Stimulated activated CD8-positive, alpha-beta memory T cell treated with anti-CD3 and anti-CD28 coated beads, Interleukin-12 subunit alpha, Interleukin-12 subunit beta, amount 100 ng/mL, for 24 hours (primary cell): Measurements from ENCODE around the gene RXRA.
A peak's percentile ranks its signal among the peaks of the same experiment; 100 is the strongest.

Experiments used
- DNase-seq: peaks from one replicate; pipeline ENCODE4 v3.0.0-alpha.2; 2020; ENCODE audit errors: extremely low read depth

Gene RXRA

GRCh38 chr9:134399435-134400056 lies 73.3 kb downstream of the RXRA start:
- DNase-seq, result no peak

- DNase-seq, result no peak
These were observed 74.0 kb downstream of the RXRA start for GRCh38 chr9:134400283-134400682.

DNA sequence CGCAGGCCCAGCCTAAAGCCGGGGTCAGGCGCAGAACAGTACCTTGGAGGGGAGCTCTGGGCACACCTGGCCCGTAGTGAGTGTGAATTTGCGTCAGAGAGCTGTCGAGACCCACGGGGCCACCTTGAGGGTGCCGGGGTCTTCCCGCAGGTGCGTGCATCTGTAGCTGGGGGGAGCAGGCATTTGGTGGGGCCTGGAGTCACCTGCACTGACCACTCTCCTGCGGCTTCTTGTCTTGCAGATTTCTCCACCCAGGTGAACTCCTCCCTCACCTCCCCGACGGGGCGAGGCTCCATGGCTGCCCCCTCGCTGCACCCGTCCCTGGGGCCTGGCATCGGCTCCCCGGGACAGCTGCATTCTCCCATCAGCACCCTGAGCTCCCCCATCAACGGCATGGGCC lies 75.1 kb downstream of the RXRA start:
- no peak for DNase-seq

- DNase-seq, result no peak
These were observed 75.9 kb downstream of the RXRA start for GRCh38 chr9:134402182-134402581.

GRCh38 chr9:134403292-134403681 lies 77.0 kb downstream of the RXRA start:
- no peak for DNase-seq

- DNase-seq, result no peak
These were observed 77.5 kb downstream of the RXRA start for GRCh38 chr9:134403682-134404301.

GRCh38 chr9:134404376-134405358 lies 78.4 kb downstream of the RXRA start:
- DNase-seq, result no peak

GRCh38 chr9:134405527-134405926 lies 79.3 kb downstream of the RXRA start:
- no peak for DNase-seq

- DNase-seq, result no peak
These were observed 80.3 kb downstream of the RXRA start for GRCh38 chr9:134406366-134407120.

DNA sequence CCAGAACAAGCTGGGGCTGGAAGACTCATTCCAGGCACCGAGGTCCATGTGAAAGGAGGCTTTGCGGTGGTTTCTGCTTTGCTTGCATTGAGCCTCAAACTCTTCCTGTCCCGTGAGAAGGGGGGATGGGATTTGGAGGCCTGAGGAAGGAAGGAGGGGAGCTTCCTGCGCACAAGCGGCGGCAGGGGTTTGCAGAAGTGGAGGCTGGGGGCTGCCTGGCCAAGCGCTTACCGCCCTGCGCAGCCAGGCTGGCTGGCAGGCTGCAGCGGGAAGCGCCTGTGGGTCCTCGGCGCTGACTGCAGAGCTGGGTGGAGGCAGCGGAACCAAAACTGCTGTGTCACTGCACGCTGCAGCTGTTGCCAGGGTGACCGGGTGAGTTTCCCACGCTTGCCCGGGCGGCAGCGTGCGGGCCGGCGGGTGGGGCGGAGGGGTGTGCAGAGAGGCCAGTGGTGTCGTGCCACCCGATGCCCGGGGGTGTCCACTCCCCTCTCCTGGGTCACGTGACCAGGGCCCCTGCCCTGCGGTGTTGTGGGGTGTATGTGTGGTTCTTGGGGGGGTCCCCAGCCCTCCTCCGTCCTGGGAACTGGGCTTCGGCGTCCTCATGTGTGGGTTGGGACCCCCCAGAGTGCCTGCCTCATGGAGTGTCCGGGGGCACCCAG lies 81.0 kb downstream of the RXRA start:
- DNase-seq, result peak; percentile 59

- no peak for DNase-seq
These were observed 82.1 kb downstream of the RXRA start for GRCh38 chr9:134408389-134408788.

- no peak for DNase-seq
These were observed 82.9 kb downstream of the RXRA start for GRCh38 chr9:134408939-134409737.

- no peak for DNase-seq
These were observed 84.0 kb downstream of the RXRA start for GRCh38 chr9:134410071-134410834.

DNA sequence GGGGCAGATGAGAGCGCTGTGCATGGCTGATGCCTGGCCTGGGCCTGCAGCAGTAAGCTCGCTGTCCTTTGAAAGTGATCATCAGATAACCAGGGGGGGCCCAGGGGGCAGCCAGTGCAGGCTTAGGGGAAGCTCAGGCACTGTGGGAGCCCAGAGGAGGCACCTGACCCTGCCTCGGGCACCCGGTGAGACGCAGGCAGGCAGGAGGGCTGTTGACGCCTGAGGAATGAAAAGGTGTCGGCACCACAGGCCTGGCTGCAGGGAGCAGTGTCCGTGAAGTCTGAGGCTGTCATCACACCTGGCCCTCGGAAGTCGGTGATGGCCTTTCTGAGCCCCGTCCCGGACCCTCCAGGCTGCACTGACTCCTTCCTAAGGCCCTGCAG lies 84.6 kb downstream of the RXRA start:
- DNase-seq, result no peak

DNA sequence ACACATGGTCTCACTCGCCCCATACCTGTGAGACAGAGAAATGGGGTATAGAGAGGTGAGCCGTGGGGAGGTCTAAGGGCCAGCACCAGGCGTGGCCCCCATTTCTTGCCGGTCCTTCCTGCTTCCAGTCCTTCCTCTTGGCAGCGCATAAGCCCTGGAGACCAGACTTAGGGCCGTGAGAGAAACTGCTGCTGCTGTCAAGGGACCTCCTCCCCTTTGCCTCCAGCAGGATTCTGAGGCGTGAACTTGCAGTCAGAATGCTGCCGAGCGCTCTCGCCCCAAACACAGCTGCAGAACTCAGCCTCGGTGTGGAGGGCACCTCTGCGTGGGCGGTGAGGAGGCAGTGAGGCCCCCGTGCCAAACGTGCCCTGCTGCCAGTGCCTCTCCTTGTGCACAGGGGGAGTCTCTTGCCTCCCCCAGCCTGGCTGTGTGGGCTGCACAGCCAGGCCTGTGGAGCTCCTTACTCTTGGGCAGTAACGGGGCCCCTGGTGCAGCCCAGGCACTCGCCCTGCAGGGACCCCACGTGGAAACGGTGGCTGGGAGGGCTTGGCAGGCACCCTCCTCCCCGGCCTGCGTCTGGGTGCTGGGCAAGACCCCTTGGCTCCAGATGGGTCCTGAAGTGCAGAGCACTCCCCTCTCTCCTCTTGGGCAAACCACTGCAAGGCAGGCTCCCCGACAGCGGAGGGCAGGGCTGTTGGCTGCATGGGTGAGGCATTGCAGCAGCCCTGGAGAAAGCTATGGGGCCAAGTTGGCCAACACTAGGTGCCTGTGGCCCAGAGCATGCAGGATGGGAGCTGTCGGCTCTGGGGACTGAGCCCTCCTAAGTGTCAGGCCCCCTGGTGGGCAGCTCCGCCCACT lies 85.4 kb downstream of the RXRA start:
- DNase-seq, result no peak

GRCh38 chr9:134412298-134412711 lies 86.0 kb downstream of the RXRA start:
- DNase-seq, result no peak

DNA sequence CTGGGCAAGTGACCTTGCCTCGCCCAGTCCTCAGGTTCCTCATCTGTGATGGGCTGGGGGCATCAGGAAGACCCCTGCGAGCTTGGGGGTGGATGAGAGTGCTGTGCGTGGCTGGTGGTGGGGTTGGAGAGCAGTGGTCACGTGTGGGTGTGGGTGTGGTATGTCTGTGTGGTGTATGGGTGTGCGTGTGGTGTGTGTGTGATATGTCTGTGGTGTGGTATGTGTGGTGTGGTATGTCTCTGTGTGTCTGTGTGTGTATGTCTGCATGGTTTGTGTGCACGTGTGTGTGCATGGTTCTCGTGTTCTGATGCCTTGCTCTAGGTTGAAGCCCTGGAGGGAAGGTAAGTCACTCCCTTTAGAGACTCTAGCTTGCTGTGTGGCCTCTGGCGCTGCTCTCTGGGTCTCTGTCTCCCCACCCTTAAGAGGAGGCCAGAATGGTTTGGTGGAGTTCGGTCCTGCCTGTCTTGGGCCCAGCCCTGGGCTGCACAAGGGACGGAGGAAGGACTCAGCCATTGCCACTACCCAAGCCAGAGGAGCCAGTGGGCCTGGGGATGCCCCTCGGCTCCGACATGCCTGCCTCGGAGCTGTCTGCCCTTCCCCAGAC lies 87.0 kb downstream of the RXRA start:
- DNase-seq, result no peak

DNA sequence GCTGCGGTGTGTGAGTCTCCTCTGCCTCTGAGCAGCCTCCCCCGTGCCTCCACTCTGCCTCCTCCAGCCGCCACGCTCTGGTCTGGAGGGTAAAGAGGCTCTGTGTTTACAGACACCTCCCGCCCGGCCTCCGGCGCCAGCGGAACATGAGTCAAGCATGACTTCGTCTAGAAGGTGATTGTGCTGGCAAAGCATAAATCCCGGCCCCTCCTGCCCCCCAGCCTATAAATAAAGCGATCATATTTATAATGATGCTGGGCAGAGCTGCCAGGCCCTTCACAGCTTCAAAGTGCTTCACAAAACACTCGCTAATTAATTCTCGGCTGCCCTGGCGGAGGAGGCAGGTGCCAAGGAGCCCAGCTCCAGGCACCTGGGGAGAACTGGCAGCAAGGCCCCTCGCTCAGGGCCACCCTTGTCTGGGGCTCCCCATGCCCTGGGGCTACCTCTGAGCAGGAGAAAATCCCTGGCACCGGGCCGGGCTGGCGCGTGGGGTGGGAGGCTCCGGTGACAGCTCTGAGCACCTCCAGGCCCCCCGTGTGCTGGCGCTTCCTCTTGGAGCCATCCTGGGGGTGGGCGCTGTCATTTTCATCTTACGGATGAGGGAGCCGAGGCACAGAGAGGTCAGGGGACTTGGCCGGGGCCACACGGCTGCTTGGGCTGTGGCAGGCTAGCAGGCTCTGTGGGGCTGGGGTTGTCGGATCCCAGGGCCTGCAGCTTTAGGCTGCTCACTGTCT lies 87.8 kb downstream of the RXRA start:
- DNase-seq, result no peak
